Stimulated activated CD4-positive, alpha-beta T cell treated with anti-CD3 and anti-CD28 coated beads, Interleukin-12 subunit alpha, Interleukin-12 subunit beta, amount 100 ng/mL, for 48 hours (primary cell): ENCODE data around the gene PRCC.

Experiments used
- DNase-seq, 3 donors: peaks; one replicate each; pipeline ENCODE4 v3.0.0-alpha.2; 2020; ENCODE audit warnings: low read depth in 2 of 3, low spot score in 1 of 3

Gene PRCC

GRCh38 chr1:156767101-156767878 lies at the start of gene PRCC:
Gene PRCC (plus strand): TSS chr1:156767535. CDS start chr1:156767772, 237 bp downstream.
- peak; percentile 91 to 98 (median 93) for DNase-seq

- no peak for DNase-seq
These were observed 46.2 kb upstream of the PRCC start for GRCh38 chr1:156721131-156721530.

- no peak for DNase-seq
These were observed 45.8 kb upstream of the PRCC start for GRCh38 chr1:156721535-156721934.

- DNase-seq = peak; percentile 64 to 76 (median 75)
These were observed 41.6 kb upstream of the PRCC start for GRCh38 chr1:156725683-156726280.

- peak in 1 of 3 donors; percentile 63 for DNase-seq
These were observed 40.6 kb upstream of the PRCC start for GRCh38 chr1:156726549-156727226.

GRCh38 chr1:156727492-156727891 lies 39.8 kb upstream of the PRCC start:
- DNase-seq = no peak

GRCh38 chr1:156727926-156728598 lies 39.3 kb upstream of the PRCC start, which contains the start of gene METTL25B:
Gene METTL25B (plus strand): TSS chr1:156728469. CDS start chr1:156729105, 636 bp downstream.
- DNase-seq = peak; percentile 63 to 81 (median 72)

- peak; percentile 92 to 97 (median 94) for DNase-seq
These were observed 38.5 kb upstream of the PRCC start, which contains the start of gene ISG20L2 for GRCh38 chr1:156728599-156729462. Gene ISG20L2 (minus strand): TSS chr1:156728766. CDS start chr1:156727652, 1,114 bp downstream.

- DNase-seq = no peak
These were observed 33.2 kb upstream of the PRCC start for GRCh38 chr1:156733989-156734584.

GRCh38 chr1:156738407-156738806 lies 28.9 kb upstream of the PRCC start:
- no peak for DNase-seq

GRCh38 chr1:156738916-156739315 lies 28.4 kb upstream of the PRCC start:
- DNase-seq = no peak

GRCh38 chr1:156740237-156740740 lies 27.0 kb upstream of the PRCC start:
- DNase-seq = no peak

- DNase-seq = peak; percentile 94 to 96 (median 96)
These were observed 26.4 kb upstream of the PRCC start, which contains the start of gene MRPL24 for GRCh38 chr1:156740741-156741480. Gene MRPL24 (minus strand): TSS chr1:156741088. CDS start chr1:156738704, 2,384 bp downstream.

GRCh38 chr1:156741481-156741983 lies 25.8 kb upstream of the PRCC start:
- no peak for DNase-seq

- no peak for DNase-seq
These were observed 25.3 kb upstream of the PRCC start for GRCh38 chr1:156742017-156742416.

GRCh38 chr1:156742801-156743200 lies 24.5 kb upstream of the PRCC start:
- DNase-seq = no peak

GRCh38 chr1:156743367-156744302 lies 23.7 kb upstream of the PRCC start:
- no peak for DNase-seq
